ENCODE results near the gene TBC1D22A.

DNA sequence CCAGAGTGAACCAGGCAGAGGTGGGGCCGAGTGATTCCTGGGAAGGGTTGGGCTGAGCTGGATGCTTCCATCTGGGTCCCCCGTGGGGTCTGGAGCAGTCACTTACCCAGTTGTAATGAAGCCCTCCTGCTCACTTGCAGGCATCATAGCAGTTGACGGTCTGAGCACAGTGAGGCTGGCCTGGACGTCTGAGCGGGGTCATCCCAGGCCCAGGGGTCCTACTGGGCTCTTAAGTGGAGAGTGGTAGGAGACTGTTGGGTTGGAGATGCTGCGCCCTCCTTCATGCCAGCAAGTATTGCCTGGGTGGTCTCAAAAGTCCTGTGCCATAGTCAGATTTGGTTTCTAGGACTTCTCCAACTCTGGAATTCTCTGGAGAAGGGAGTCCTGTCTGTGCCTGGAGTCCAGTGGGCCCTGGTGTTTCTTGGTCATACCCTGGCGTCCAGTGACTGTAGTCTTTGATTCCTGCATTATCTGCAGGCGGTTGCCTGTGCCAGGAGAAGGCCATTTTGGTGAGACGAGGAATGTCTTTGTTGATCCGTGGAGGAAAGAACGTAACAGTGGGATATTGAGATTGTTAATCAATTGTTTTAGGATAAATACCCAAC is 82.3 kb downstream of the TBC1D22A start:
- no peak for TF ChIP-seq TEAD4 (IDR thresholded peaks at IDR 0.05; ENCODE audit: low read length)
- no peak for TF ChIP-seq TEAD4 (CRISPR knock-in tag; IDR thresholded peaks at IDR 0.05; ENCODE audit: borderline replicate concordance)
- TF ChIP-seq KLF16 (IDR thresholded peaks at IDR 0.05) = no peak
- no peak for TF ChIP-seq EZH2 (IDR thresholded peaks at IDR 0.05; ENCODE audit: borderline replicate concordance, low read depth, low read length)
- TF ChIP-seq CBX5 (IDR thresholded peaks at IDR 0.05; ENCODE audit: borderline replicate concordance, low read depth) = no peak
- TF ChIP-seq CHCHD3 (CRISPR knock-in tag; IDR thresholded peaks at IDR 0.05) = no peak
- TF ChIP-seq CEBPB (tag; IDR thresholded peaks at IDR 0.05) = no peak
- TF ChIP-seq, protein P1, sequence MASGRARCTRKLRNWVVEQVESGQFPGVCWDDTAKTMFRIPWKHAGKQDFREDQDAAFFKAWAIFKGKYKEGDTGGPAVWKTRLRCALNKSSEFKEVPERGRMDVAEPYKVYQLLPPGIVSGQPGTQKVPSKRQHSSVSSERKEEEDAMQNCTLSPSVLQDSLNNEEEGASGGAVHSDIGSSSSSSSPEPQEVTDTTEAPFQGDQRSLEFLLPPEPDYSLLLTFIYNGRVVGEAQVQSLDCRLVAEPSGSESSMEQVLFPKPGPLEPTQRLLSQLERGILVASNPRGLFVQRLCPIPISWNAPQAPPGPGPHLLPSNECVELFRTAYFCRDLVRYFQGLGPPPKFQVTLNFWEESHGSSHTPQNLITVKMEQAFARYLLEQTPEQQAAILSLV (tag; IDR thresholded peaks at IDR 0.05) = no peak
- TF ChIP-seq, protein P2, sequence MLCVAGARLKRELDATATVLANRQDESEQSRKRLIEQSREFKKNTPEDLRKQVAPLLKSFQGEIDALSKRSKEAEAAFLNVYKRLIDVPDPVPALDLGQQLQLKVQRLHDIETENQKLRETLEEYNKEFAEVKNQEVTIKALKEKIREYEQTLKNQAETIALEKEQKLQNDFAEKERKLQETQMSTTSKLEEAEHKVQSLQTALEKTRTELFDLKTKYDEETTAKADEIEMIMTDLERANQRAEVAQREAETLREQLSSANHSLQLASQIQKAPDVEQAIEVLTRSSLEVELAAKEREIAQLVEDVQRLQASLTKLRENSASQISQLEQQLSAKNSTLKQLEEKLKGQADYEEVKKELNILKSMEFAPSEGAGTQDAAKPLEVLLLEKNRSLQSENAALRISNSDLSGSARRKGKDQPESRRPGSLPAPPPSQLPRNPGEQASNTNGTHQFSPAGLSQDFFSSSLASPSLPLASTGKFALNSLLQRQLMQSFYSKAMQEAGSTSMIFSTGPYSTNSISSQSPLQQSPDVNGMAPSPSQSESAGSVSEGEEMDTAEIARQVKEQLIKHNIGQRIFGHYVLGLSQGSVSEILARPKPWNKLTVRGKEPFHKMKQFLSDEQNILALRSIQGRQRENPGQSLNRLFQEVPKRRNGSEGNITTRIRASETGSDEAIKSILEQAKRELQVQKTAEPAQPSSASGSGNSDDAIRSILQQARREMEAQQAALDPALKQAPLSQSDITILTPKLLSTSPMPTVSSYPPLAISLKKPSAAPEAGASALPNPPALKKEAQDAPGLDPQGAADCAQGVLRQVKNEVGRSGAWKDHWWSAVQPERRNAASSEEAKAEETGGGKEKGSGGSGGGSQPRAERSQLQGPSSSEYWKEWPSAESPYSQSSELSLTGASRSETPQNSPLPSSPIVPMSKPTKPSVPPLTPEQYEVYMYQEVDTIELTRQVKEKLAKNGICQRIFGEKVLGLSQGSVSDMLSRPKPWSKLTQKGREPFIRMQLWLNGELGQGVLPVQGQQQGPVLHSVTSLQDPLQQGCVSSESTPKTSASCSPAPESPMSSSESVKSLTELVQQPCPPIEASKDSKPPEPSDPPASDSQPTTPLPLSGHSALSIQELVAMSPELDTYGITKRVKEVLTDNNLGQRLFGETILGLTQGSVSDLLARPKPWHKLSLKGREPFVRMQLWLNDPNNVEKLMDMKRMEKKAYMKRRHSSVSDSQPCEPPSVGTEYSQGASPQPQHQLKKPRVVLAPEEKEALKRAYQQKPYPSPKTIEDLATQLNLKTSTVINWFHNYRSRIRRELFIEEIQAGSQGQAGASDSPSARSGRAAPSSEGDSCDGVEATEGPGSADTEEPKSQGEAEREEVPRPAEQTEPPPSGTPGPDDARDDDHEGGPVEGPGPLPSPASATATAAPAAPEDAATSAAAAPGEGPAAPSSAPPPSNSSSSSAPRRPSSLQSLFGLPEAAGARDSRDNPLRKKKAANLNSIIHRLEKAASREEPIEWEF (CRISPR knock-in tag; IDR thresholded peaks at IDR 0.05) = no peak
- TF ChIP-seq ATF1 (CRISPR knock-in tag; IDR thresholded peaks at IDR 0.05) = no peak
- TF ChIP-seq ATF1 (tag; IDR thresholded peaks at IDR 0.05) = no peak
- no peak for TF ChIP-seq TBP (optimal IDR thresholded peaks at IDR 0.05; ENCODE audit: low read depth, low read length)
- TF ChIP-seq, protein P3, sequence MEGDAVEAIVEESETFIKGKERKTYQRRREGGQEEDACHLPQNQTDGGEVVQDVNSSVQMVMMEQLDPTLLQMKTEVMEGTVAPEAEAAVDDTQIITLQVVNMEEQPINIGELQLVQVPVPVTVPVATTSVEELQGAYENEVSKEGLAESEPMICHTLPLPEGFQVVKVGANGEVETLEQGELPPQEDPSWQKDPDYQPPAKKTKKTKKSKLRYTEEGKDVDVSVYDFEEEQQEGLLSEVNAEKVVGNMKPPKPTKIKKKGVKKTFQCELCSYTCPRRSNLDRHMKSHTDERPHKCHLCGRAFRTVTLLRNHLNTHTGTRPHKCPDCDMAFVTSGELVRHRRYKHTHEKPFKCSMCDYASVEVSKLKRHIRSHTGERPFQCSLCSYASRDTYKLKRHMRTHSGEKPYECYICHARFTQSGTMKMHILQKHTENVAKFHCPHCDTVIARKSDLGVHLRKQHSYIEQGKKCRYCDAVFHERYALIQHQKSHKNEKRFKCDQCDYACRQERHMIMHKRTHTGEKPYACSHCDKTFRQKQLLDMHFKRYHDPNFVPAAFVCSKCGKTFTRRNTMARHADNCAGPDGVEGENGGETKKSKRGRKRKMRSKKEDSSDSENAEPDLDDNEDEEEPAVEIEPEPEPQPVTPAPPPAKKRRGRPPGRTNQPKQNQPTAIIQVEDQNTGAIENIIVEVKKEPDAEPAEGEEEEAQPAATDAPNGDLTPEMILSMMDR (IDR thresholded peaks at IDR 0.05 in 2 of 3, conservative IDR thresholded peaks at IDR 0.05 in 1 of 3; ENCODE audit: insufficient read depth in 2 of 3, low read depth in 1 of 3, low read length in 3 of 3) = no peak
- TF ChIP-seq YY1 (IDR thresholded peaks at IDR 0.05; ENCODE audit: borderline replicate concordance in 1 of 3, control insufficient read depth in 1 of 3, extremely low read depth in 1 of 3, insufficient read depth in 3 of 3, insufficient read length in 1 of 3, insufficient replicate concordance in 2 of 3, low read depth in 1 of 3, low read length in 2 of 3) = no peak
- no peak for TF ChIP-seq HDAC2 (IDR thresholded peaks at IDR 0.05)

Data from K562 (cell line).